HL-60 (cell line): ENCODE data around the gene KLC1.

Source experiments
- DNase-seq, 2 experiments: peaks; one replicate each; pipeline ENCODE4 v3.0.0-alpha.2; 2010 to 2020; ENCODE audit warnings: low read depth in 1 of 2, low spot score in 1 of 2
- H3K27ac ChIP-seq: fragments of 250-450 bp; sonication (Bioruptor Pico); replicated peaks from 2 replicates; pipeline ENCODE4 v1.5.1; 2020; ENCODE audit warnings: mild to moderate bottlenecking, moderate library complexity
- H3K27me3 ChIP-seq: fragments of 250-450 bp; sonication (Bioruptor Pico); 2 replicates; pipeline ENCODE4 v1.5.1; 2021; ENCODE audit warnings: mild to moderate bottlenecking, moderate library complexity; ENCODE audit not compliant: insufficient read depth, poor library complexity, severe bottlenecking
- H3K4me3 ChIP-seq: replicated peaks from 2 replicates; pipeline ENCODE4 v1.5.1; 2011; ENCODE audit warnings: mild to moderate bottlenecking, control low read depth, low read length; ENCODE audit not compliant: insufficient read depth
- CTCF ChIP-seq: IDR thresholded peaks from one replicate; pipeline ENCODE4 v1.5.1; 2011; ENCODE audit warnings: low read length, control low read depth, inconsistent platforms; ENCODE audit not compliant: insufficient read depth
- GABPA ChIP-seq: IDR thresholded peaks from 2 replicates; pipeline ENCODE4 v1.6.1; 2012; ENCODE audit warnings: low read depth
- POLR2AphosphoS5 ChIP-seq: IDR thresholded peaks from 2 replicates; pipeline ENCODE4 v1.6.1; 2012; ENCODE audit warnings: low read depth
- REST ChIP-seq: IDR thresholded peaks from 2 replicates; pipeline ENCODE4 v1.6.1; 2012; ENCODE audit warnings: low read depth; ENCODE audit not compliant: insufficient replicate concordance
- SPI1 ChIP-seq: IDR thresholded peaks from 2 replicates; pipeline ENCODE4 v1.6.1; 2012; ENCODE audit warnings: low read depth, mild to moderate bottlenecking, borderline replicate concordance

The KLC1 gene

GRCh38 chr14:103675957-103676356 is 46.9 kb downstream of the KLC1 start:
- no peak overlapping the region for H3K4me3 ChIP-seq
- no peaks in the 10 kb centered on the region for H3K27me3 ChIP-seq
- no peak for DNase-seq
- TF ChIP-seq SPI1, result no peak
- TF ChIP-seq CTCF, result no peak
- no peak for TF ChIP-seq GABPA
- no peak for TF ChIP-seq POLR2AphosphoS5
- no peak for TF ChIP-seq REST
- no peak overlapping the region for H3K27ac ChIP-seq

GRCh38 chr14:103676881-103677675 is 48.1 kb downstream of the KLC1 start:
- Histone ChIP-seq H3K27me3 (no peaks in the 10 kb centered on the region), H3K27ac (no peak overlapping the region), H3K4me3 (no peak overlapping the region)
- no peak for DNase-seq
- no peak for TF ChIP-seq REST
- TF ChIP-seq POLR2AphosphoS5, result no peak
- TF ChIP-seq CTCF, result no peak
- TF ChIP-seq SPI1, result no peak
- TF ChIP-seq GABPA, result no peak

- no peaks in the 10 kb centered on the region for H3K27me3 ChIP-seq
- no peak overlapping the region for H3K4me3 ChIP-seq
- TF ChIP-seq GABPA, result no peak
- 0 out of 2 replicates have a peak, but pooled peaks have one; percentile 14 for TF ChIP-seq POLR2AphosphoS5
- TF ChIP-seq SPI1, result peak; percentile 87
- peak; percentile 79 for TF ChIP-seq CTCF
- no peak overlapping the region for H3K27ac ChIP-seq
- DNase-seq, result peak; percentile 46 to 80
These were observed 50.3 kb downstream of the KLC1 start for GRCh38 chr14:103679351-103679750.
